ENCODE data around the gene OR6A2. TPM values are rescaled to one million over a fixed set of nuclear protein-coding genes. Genes with fewer than 3 reads are reported as not detected.
"Not testable (repeated sequence)": the region's sequence is repeated elsewhere in the genome, so short reads cannot be mapped to it uniquely, and the experiment has no call there.

Gene OR6A2
- polyA plus RNA-seq (2013, experiment 1 of 2; ENCODE audit: insufficient read length): not detected
- polyA plus RNA-seq (2013, experiment 2 of 2; ENCODE audit: insufficient read length): not detected

DNA sequence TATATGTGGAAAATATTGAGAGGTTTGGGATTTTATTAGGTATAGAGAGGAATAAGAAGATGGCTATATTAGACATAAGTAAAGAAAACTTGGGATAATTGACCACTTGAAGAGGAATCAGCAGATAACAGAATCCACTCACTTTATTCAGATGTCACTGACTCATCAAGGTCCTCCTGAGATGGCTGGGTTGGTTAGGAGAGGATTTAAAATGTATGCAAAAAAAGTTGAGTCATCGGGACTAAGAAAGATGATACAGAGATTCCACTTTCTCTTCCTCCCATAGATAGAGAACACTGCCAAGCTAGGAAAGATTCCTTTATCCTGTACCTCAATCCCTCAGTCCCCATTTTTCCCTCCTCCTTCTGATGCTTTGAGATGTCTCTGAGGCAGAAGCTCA is at the start of gene OR6A2:
Gene OR6A2 (minus strand): TSS at position 288 of the 400 bp plus-strand sequence. CDS start 3,981 bp downstream, outside the sequence.
- peak; percentile 3 for DNase-seq

DNA sequence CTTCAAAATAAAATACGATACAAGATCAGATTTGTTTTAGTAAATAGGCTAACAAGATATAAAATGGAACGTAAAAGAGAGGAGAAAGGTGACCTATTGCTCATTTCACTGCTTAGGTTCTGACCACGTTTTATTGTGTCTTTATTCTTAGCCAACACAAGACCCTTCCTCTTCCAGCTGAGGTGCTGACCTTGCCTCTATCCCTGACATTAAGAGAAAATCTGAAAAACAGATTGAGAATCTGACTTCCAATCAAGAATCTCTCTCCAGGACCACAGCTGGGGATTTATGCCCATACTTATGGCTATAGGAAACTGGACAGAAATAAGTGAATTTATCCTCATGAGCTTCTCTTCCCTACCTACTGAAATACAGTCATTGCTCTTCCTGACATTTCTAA is 45.9 kb upstream of the OR6A2 start, which contains the start of gene OR10A5:
Gene OR10A5 (plus strand): TSS at position 301 of the 400 bp plus-strand sequence. CDS start 0 bp downstream, at position 301.
- no peak for DNase-seq

DNA sequence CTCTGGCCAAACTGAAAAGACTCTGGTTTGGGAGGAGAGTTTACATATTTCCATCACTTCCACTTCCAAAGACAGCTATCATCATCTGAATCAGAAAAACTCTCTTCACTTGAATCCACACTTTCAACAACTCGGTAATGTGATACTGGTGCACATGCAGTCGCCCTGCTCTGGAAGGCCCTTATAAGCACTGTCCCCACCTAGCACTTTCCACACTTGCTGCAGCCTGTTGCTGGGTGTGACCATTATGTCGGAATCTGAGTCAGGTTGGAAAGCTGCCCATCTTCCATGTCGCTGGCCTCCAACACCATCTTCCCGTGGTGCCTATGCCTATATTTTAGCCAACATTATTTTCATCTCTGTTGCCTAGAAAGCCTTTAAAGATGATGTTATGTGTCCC is 44.9 kb upstream of the OR6A2 start:
- no peak for DNase-seq

DNA sequence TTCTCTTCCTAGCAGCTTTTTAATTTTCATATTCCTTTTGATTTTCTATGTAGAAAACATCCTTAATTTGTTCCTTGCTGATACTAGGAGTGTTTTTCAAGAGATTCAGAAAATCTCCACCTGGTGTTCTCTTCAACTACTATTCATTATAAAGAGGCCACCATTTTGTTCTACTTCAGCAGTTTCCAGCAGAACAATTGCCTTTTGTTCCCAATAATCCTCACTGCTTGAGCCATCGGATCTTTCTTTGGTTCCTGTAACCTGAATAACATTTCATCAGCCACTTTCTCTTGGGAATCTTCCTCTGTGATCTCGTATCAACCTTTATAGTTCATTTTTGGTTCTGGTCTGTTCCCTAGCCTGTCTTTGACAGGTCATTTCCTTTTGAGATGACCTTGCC is 44.2 kb upstream of the OR6A2 start:
- no peak for DNase-seq

DNA sequence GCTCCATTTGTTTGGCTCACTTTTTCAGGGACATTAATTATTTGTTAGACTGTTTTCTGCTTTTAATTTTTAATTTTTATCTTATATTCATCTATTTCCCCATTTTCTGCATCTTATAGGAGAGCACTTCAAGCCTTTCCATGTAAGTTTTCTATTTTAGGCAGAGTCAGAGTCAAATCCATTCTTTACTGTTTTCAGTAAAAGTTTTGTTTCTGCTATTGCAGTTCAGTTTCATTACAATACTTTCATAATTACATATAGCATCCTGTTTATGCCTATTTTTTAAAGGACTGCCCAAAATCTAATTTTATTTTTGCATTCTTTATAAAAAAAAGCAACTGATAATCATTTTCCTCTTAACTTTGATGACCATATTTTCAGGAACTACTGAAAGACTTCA is 42.2 kb upstream of the OR6A2 start:
- no peak for DNase-seq

DNA sequence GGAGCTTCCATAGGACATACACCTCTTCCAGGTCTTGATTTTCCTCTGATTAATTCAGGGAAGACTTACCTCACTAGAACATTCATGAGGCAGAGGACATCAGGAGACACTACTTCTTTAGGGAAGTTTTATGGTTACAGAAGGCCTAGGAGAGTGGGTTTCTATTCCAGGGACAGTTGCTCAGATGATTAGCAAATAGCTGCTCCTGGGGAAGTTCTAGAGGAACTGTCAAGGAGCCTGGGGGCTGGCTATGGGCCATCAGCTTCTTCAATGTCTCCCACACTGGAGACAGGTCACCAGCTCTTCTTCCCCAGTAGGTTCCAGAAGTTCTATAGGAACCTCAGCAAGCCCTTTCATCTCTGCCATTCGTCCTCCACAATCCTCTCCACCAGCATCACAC is 34.5 kb upstream of the OR6A2 start:
- DNase-seq: no peak

DNA sequence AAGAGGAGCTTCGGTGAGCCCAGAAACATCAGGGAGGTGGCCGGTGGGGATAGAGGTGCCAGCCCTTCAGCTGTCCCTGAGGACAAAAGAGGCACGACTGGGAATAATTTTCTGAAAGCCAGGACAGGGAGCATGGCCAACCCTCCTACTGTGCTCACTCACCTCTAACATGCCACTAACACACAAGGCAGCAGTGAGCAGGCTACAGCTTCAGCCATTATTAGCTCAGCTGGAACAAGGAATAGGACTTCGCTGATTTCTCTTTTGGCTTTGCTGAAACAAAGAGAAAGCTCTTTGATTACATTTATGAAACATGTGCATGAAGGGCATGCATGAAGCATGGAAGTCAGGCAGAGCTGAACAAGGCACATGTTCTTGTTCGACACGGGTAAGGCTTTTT is 33.9 kb upstream of the OR6A2 start:
- no peak for DNase-seq

DNA sequence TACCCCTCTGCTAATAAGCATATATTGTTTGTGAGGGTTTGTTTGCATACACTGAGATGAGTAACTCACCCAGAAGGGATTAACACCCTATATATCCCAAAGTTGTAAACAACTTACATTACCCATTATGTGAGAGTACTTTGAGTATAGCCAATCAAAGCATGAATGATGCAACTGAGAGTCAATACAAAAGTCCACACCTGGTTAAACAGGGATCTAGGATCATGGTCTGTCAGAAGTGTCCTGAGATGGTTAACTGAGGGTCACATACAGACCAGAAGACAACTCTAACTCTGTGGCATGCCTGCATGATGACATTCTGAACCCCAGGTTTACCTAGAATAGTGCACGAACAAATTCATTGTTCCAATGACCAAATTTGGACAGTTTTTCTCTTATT is 28.6 kb upstream of the OR6A2 start:
- no peak for DNase-seq

DNA sequence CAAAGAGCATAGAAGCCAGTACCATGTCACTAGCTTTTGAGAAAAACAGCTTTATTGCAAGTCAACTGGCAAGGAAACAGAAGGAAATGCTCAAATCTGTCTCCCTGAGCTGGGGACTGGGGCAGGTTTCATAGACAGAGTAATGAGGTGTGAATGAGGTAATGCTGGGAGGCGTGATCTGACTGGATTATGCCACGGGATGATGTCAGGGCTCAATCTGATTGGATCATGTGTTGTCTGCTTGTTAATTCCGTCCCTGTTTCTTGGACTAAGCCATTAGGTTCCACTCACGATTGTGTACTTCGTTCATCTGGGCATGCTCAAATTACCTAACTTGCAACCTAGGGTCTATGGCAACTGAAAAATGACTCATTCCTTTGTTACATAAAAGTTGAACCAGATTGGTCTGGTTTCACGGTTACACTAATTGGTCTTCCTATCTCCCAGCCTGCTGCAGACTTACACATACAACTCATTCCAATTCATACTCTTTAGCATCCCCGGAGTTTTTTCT is 25.8 kb upstream of the OR6A2 start:
- DNase-seq: no peak

DNA sequence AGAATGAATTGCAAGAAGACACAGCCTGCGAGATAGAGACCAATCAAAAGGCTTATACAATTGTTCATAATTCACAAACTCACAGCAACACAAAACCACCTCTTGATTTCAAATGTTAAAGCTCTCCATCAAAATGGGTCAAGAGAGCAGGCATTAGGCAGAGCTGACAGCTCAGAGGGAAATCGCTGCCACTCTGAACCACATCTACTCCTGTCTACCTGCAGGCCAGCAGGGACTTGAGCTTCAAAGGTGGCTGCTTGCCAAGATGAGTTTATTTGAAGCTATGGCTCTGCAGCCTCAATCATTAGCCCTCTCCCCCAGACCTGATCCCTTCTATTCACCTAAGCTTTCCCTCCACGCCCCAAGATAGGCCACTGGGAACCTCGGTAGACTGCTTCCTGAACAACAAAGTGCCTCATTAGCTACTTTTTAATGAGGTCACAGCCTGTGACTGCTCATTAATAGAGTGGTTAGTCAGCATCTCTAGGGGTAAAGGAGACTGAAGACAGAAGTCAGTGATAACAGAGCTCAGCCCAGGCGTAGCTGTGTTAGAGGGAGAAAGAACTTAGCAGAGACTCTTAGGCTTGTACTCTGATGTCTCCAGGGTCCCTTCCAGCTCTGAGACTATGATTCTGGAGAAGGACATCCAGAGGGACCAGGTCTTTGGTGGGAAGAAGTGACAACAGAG is 24.8 kb upstream of the OR6A2 start:
- DNase-seq: no peak

DNA sequence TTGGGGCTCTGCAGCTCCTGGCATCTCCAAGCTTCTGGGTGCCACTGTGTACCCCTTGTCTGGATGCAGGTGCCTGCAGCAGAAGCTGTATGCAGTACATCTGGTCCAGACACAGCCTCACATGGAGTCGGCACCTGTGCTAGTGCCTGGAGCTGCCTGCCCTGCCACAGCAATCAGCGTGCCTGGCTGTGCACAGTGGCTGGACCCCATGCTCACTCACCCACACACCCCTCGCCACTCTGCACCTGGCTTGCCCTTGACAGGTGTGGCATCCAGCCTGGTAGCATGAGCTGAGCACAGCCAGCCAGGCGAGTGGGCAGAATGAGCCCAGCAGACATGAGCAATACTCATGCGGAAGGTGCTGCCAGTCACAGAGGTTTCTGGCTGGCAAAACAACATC is 19.5 kb upstream of the OR6A2 start:
- no peak for DNase-seq

DNA sequence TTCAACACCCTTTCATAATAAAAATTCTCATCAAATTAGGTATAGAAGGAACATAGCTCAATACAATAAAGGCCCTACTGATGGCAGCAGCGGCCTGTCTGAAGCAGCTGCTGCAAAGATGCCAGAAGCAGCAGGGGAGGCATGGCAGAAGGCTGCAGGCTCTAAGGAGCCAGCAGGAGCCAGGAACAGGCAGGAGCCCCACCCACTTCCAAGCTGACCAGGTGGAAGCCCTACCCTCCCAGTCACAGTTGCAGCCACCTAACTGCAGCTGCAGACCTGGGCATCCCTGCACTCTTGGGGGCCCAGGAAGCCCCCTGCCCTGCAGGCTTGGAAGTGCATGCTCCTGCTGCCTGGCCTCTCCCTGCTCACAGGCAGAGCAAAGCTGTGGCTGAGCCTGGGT is 18.2 kb upstream of the OR6A2 start:
- DNase-seq: no peak

DNA sequence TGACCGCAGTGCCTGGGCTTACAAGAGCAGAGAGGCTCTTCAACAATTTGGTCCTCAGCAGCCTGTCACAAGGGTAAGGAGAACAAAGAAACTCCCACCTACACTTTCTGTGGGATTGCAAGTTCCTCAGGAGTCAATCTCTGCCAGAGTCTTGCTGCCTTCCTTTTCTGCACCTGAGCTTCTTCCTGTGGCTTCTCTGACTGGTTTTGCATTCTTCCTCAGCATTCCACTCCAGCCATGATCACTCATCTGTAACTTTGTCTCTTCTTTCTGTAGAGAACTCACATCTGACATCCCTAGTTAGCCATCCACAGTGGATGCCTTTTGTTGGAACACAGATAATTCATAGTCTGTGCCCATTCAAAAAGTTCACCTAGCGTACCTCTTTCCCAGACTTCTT is 14.2 kb upstream of the OR6A2 start:
- DNase-seq: no peak

DNA sequence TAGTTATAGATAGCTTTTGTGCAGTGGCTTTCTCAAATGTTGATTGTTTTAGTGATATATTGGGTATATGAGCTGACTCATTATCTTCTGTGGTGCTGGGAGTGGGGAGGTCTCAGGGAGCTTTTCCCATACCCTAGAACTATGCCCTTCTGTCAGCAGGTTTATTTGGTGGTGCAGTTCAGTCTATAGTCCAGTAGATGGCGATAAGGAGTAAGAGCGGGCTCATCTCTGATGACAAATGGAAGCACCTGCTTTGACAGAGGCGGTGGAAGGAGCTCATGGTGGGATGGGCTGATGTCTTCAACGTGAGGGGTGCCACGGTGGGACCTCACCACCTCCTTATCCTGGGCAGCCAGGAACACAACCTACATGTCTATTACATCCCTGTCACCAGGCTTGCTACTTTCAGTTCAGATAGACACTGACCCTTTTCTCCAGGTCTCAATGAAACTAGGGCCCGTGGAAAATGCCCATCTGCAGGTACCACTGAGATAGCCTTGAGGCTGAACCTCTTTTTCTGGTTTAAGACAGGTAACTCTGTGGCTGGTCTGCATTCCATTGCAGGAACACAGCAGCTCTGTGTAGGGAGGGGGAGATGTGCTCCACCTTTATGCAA is 13.0 kb upstream of the OR6A2 start:
- peak; percentile 39 for DNase-seq

DNA sequence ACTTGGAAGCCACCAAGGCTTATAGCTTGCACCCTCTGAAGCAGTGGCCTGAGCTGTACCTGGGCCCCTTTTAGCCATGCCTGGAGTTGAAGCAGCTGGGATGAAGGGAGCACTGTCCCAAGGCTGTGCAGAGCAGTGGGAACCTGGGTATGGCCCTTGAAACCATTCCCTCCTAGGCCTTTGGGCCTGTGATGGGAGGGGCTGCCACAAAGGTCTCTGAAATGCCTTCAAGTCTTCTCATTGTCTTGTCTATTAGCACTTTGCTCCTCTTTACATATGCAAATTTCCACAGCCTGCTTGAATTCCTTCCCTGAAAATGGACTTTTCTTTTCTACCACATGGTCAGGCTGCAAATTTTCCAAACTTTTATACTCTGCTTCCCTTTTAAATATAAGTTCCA is 1.6 kb upstream of the OR6A2 start:
- DNase-seq: not testable (repeated sequence)

DNA sequence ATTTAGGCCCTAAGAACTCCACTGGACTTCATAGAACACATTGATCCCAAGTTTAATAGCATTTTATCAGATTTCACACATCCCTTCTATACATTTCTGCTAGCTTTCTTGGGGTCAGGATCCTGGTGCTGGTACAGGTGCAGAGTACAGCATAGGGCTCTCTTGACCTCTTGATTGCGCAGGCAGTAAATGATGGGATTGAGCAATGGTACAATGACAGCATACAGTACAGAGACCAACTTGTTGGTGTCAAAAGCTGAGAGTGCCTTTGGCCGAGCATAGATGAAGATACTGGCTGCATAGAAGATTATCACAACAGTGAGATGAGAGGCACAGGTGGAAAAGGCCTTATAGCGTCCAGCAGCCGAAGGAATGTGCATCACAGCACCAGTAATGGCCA is 4.8 kb downstream of the OR6A2 start:
- no peak for DNase-seq

DNA sequence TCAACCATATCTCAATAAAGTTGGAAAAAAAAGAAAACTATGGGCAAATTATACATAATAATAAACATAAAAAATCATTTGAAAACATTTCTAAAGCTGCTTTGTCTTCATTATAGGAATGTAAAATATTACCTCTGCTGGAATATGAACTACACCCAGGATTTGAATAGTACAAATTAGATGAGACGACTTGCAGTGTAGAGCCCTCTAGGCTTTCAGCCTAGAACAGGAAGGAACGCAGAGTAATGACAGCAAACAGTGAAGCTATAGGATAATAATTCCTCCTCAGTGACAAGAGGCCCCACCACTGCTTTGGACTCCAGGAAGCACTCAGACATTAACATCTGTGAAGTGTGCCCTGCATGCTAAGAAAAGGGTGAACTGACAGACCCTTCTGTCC is 8.9 kb downstream of the OR6A2 start:
- no peak for DNase-seq

DNA sequence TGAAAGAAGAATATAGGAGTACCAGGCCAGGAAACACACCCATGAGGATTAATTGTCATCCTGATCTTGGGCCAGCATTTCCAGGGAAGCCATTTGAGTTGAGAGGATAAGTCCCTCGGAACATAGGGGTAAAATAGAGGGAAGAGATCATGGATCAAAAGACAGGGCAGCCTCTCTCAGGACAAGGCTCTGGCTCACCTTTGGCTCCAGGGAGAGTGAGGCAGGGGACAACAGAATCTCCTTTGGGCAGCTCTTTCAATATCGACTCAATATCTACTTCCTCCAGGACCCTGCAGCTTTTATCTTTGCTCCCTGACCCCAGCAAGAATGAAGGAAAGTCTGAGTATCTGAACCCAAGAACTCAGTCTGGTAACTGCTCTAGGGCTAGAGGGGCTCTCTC is 16.8 kb downstream of the OR6A2 start, which contains the start of gene OR2AG1:
Gene OR2AG1 (plus strand): TSS at position 301 of the 400 bp plus-strand sequence. CDS start 2,018 bp downstream, outside the sequence.
- DNase-seq: no peak

DNA sequence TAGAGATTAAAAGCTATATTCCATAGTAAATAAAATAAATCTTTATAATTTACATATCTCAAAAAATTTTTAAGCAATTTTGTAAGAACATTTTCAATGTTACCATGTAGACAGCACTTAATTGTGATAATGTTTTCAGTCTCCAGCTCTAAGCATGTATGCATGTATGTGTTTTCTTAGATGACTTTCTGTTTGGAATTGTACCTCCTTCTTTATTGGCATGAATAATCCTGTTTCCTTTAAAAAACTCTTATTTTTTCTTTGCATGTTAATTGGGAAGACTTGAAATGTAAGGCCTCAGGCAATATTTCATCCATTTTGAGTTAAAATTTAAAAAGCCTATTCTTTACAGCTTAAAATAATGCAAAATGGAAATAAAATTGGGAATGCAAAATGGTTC is 18.7 kb downstream of the OR6A2 start:
- DNase-seq: no peak

DNA sequence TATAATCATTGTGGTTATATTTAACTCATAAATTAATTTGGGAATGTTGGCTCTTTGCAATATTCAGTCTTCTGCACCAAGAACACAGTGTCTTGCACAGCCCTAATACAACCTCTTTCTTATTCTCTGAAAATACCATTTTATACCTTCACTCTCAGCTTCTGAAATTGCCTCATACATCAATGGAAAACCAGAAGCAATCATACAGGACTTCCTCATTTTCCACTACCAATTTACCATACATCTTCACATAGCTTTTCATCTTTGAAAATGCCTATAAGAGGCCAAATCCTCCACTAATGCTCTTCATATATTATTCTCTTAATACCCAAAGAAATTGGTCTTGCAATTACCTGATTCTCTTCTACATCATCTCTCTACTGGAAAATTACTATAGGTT is 21.0 kb downstream of the OR6A2 start:
- no peak for DNase-seq

DNA sequence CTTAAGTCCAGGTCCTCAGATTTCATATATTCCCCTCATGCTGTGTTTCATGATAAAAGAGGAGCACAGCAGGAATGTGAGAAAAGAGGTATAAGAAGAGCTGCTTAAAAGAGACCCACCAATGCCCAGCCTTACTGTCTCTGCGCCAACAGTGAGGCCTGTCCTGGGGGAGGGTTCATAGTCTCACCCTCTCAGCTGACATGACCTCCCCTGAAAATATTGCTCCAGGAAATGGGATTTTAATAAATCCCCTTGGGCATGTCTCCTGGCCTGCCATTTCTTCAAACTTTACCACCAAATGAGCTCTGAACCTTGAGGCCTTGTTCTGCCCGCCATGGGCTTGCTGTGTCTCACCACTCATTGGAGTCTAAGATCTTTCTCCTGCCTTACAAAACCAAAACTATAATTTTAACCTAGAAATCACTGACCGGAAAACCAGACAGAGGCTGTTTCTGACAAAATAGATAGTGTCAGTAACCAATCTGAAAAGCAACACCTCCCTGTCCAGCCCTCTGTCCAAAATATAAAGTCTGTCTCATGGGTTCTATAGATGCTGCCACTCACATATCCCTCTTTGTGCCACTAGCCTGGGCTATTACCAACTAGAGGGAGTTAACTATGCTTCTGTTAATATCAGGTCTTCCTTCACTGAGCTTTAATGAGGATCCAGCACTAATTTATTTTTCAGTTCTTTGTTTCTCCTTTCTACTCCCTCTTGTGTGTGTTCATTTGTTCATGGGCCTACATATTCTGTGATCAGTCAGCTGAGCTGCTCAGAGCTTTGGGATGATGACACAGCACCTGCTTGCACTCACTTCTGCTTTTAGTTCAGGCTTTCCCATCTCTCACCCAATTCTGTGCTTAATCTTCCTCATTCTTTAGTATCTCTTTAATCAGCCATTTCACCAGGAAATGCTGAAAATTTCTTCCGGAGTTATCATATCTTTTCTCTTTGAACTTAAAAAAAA is 27.3 kb downstream of the OR6A2 start, which contains the start of gene OR2AG2:
Gene OR2AG2 (minus strand): TSS at position 51 of the 968 bp plus-strand sequence. CDS start 3,019 bp downstream, outside the sequence.
- DNase-seq: no peak

DNA sequence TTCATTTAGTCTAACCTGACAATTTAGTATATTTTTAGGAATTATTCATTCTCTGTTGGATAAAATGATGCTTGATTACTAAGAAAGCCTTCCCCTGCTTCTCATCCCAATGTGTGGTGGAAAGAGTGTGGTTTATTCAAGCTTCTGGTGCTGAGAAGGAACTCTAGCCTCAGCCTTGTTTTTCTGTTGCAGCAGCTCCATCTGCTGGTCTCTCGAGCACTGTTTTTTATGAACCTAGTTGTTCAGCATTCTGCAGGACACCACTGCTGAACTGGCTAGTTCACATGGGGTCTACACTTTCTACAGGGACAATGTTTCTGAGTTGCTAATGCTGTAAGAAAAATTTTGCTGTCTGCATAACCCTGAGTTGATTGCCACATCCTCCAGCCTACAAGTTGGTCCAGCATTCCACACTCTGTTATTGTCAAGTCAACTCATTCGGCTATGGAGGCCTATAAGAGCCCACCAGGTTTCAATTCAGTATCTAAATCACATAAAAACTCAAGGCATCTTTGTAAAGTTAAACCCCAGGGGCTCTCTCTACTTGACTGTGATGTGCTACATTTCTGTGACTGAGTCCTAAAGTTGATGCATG is 42.0 kb downstream of the OR6A2 start:
- DNase-seq: peak; percentile 52
